ENCODE data around the gene RNF213.

The RNF213 gene

DNA sequence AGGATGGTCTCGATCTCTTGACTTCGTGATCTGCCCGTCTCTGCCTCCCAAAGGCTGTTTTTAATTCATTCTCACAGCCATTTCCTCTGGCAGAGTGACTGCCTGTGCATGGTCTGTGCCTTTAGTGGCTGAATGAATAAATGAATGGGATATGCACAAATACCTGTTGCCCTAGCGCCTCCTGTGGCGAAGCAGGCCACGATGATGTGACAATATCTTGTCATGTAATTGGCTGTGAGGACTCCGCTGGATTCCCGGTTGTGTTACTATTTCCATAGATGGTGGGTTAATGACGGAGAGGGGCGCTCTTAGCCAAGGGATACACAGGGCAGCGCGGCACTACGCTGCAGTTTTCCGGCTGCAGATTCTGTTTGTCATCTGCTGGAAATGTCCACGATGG, 127.5 kb downstream of the RNF213 start:
- TF ChIP-seq, protein P1, sequence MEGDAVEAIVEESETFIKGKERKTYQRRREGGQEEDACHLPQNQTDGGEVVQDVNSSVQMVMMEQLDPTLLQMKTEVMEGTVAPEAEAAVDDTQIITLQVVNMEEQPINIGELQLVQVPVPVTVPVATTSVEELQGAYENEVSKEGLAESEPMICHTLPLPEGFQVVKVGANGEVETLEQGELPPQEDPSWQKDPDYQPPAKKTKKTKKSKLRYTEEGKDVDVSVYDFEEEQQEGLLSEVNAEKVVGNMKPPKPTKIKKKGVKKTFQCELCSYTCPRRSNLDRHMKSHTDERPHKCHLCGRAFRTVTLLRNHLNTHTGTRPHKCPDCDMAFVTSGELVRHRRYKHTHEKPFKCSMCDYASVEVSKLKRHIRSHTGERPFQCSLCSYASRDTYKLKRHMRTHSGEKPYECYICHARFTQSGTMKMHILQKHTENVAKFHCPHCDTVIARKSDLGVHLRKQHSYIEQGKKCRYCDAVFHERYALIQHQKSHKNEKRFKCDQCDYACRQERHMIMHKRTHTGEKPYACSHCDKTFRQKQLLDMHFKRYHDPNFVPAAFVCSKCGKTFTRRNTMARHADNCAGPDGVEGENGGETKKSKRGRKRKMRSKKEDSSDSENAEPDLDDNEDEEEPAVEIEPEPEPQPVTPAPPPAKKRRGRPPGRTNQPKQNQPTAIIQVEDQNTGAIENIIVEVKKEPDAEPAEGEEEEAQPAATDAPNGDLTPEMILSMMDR (IDR thresholded peaks at IDR 0.05) = no peak
- H3K4me3 ChIP-seq (ENCODE audit: low read depth in 1 of 2, low read length in 1 of 2) = no peak overlapping the region
- no peaks in the 10 kb centered on the region for H3K27me3 ChIP-seq
- H3K4me1 ChIP-seq (ENCODE audit: control insufficient read depth in 1 of 2, insufficient read depth in 1 of 2, low read depth in 1 of 2, low read length in 1 of 2) = no peaks in the 10 kb centered on the region
- H3K9me3 ChIP-seq = no peaks in the 10 kb centered on the region
- peaks cover 100% of the 10 kb centered on the region for H3K36me3 ChIP-seq
- H3K27ac ChIP-seq = no peak overlapping the region

DNA sequence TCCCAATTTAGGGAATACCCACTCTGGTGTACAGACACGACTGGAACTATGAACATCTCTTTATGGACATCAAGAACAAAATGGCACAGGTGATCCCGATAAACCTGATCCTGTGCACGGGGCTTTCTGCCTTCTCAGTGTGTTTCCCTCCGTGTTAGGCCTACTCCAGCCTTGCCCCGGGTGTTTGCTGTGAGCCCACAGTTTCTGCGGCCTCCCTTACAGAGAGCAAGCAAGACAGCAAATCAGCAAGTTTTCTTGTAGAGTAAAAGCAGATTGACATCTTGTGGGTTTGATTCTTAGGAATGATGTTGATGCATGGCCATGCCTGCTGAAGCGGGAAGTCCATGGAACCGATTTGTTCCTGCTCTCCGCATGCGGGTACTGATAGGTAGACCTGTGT, 127.9 kb downstream of the RNF213 start:
- Histone ChIP-seq H3K4me3 (ENCODE audit: low read depth in 1 of 2, low read length in 1 of 2) (no peak overlapping the region), H3K36me3 (peaks cover 100% of the 10 kb centered on the region), H3K9me3 (no peaks in the 10 kb centered on the region), H3K4me1 (ENCODE audit: control insufficient read depth in 1 of 2, insufficient read depth in 1 of 2, low read depth in 1 of 2, low read length in 1 of 2) (no peaks in the 10 kb centered on the region), H3K27me3 (no peaks in the 10 kb centered on the region), H3K27ac (no peak overlapping the region)
- TF ChIP-seq, protein P1 (IDR thresholded peaks at IDR 0.05) = no peak

DNA sequence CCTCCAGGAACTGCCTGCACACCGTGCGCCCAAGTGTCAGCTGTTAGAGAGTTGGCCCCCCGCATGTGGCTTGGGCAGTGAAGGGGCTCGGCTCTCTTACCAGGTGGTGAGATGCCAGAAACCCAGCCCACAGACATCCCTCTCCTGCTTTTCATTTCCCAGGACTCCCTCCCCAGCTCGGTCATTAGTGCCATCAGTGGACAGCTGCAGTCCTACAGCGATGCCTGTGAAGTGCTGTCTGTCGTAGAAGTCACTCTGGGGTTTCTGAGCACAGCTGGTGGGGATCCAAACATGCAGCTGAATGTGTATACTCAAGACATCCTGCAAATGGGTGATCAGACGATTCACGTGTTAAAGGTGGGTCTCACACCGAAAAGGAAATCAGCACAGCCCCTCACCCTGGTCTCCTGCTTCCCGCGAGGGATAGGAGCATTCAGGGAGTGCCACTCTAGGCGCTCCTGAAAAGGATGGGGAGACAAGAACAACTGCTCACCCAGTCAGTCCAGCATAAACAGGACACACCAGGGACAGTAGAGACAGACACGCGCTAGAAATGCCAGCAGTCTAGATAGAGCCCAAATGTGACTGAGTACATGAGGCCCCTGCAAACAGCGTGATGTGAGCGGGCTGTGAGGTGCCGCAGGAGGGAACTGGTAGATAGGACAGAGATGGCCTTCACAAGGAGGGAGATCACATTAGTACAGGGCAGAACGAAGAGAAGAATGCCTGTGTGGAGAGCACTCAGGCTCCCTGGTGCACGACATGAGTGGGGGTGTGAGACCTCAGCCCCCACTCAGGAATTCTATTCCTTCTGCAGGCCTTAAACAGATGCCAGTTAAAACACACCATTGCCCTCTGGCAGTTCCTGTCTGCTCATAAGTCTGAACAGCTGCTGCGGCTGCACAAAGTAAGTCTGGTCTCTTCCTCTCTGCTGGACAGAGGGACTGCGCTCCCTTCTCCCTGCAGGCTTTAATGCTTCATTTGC, 128.7 kb downstream of the RNF213 start:
- no peaks in the 10 kb centered on the region for H3K9me3 ChIP-seq
- H3K4me1 ChIP-seq (ENCODE audit: control insufficient read depth in 1 of 2, insufficient read depth in 1 of 2, low read depth in 1 of 2, low read length in 1 of 2) = no peaks in the 10 kb centered on the region
- peaks cover 100% of the 10 kb centered on the region for H3K36me3 ChIP-seq
- H3K4me3 ChIP-seq (ENCODE audit: low read depth in 1 of 2, low read length in 1 of 2) = no peak overlapping the region
- no peak overlapping the region for H3K27ac ChIP-seq
- TF ChIP-seq, protein P1 (IDR thresholded peaks at IDR 0.05) = no peak
- H3K27me3 ChIP-seq = no peaks in the 10 kb centered on the region

DNA sequence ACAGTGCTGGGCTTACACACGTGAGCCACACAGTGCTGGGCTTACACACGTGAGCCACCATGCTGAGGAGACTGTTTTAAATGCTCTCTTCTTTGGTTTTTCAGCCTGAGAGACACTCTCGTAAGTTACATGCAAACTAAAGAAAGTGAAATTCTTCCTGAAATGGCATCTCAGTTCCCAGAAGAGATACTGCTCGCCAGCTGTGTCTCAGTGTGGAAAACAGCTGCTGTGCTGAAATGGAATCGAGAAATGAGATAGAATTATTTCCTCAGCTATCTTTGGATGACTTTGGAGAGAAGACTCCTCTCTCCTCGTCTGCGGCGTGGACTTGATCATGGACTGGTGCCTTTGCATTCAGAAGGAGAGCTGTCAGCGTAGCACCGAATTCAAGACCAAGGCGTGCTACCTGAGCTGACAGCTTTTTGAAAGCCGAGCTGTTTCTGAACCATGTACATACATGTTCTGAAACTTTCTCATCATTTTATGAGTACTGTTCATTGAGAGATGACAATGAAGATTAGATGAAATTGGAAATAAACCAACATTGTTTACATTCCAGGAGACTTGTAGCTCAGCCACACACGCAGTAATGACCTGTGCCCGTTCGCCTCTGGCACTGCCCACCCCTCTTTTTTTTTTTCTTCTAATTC, 132.7 kb downstream of the RNF213 start:
- H3K27ac ChIP-seq = no peak overlapping the region
- peaks cover 78% of the 10 kb centered on the region for H3K36me3 ChIP-seq
- no peaks in the 10 kb centered on the region for H3K4me1 ChIP-seq (ENCODE audit: control insufficient read depth in 1 of 2, insufficient read depth in 1 of 2, low read depth in 1 of 2, low read length in 1 of 2)
- no peak overlapping the region for H3K4me3 ChIP-seq (ENCODE audit: low read depth in 1 of 2, low read length in 1 of 2)
- TF ChIP-seq, protein P1 (IDR thresholded peaks at IDR 0.05) = no peak
- no peaks in the 10 kb centered on the region for H3K27me3 ChIP-seq
- no peaks in the 10 kb centered on the region for H3K9me3 ChIP-seq

DNA sequence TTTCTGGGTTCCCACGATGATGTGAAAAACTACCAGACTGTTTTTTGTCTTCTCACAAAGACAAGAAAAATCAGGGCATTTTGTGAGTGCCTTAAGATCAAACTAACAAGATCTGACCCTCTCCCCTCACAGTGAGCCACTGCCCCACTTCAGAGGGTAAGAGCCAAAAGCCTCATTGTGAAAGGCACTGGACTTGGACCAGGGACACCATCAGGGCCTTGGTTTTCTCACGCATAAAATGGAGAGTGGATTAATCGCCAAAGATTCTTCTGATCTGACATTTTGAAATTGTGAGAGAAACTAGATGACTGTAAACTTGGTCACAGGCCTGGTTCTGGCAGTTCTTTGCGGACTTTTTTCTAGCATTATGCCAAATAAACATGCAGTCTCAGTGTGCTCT, 133.3 kb downstream of the RNF213 start:
- TF ChIP-seq, protein P1 (IDR thresholded peaks at IDR 0.05) = no peak
- peaks cover 72% of the 10 kb centered on the region for H3K36me3 ChIP-seq

More for the DNA sequence above, 133.3 kb downstream of the RNF213 start:
- H3K4me3 ChIP-seq (ENCODE audit: low read depth in 1 of 2, low read length in 1 of 2) = no peak overlapping the region
- H3K9me3 ChIP-seq = no peaks in the 10 kb centered on the region
- no peaks in the 10 kb centered on the region for H3K4me1 ChIP-seq (ENCODE audit: control insufficient read depth in 1 of 2, insufficient read depth in 1 of 2, low read depth in 1 of 2, low read length in 1 of 2)
- no peak overlapping the region for H3K27ac ChIP-seq
- H3K27me3 ChIP-seq = no peaks in the 10 kb centered on the region
